HEK293 (cell line): ENCODE results near the gene C19orf47.
A peak's percentile ranks its signal among the peaks of the same experiment; 100 is the strongest.

Experiments
- CTCF ChIA-PET: fragments of 350-600 bp; formaldehyde crosslinking; extraction: SDS; loops from one replicate; lab custom pipeline; 2021; ENCODE audit warnings: antibody characterized with exemption; lab: Yijun Ruan, JAX
- POLR2A ChIA-PET: fragments of 300-600 bp; formaldehyde crosslinking; extraction: SDS; loops from one replicate; lab custom pipeline; 2020; ENCODE audit warnings: antibody characterized with exemption, inconsistent platforms; lab: Yijun Ruan, JAX
- H3K27ac ChIP-seq: fragments of 200-500 bp; sonication (Bioruptor generic); 2 replicates; pipeline ENCODE4 v1.5.1; 2014; ENCODE audit warnings: low read depth, low read length, control low read depth, inconsistent platforms; ENCODE audit errors: extremely low read depth
- H3K36me3 ChIP-seq, 2 experiments: fragments of 200-500 bp in 1 of 2; sonication (Bioruptor generic) in 1 of 2; 1 replicate in 1 of 2; 2 replicates in 1 of 2; pipeline ENCODE4 v1.5.1; 2014 to 2017; ENCODE audit warnings: inconsistent platforms in 2 of 2, low read length in 2 of 2; ENCODE audit not compliant: control insufficient read depth in 2 of 2, insufficient read depth in 1 of 2
- H3K4me1 ChIP-seq: fragments of 200-500 bp; sonication (Bioruptor generic); 2 replicates; pipeline ENCODE4 v1.5.1; 2014; ENCODE audit warnings: mild to moderate bottlenecking, low read length, inconsistent platforms; ENCODE audit not compliant: control insufficient read depth, insufficient read depth
- H3K4me3 ChIP-seq: 2 replicates; pipeline ENCODE4 v1.5.1; 2011; ENCODE audit warnings: low read depth, mild to moderate bottlenecking, control low read depth, low read length, moderate library complexity
- H3K9me3 ChIP-seq: fragments of 200-500 bp; sonication (Bioruptor generic); 2 replicates; pipeline ENCODE4 v1.5.1; 2014; ENCODE audit warnings: low read depth, low read length, inconsistent platforms; ENCODE audit not compliant: control insufficient read depth, insufficient read depth
- GLI4 ChIP-seq: fragments of 450-650 bp; formaldehyde crosslinking; IDR thresholded peaks from 2 replicates; pipeline ENCODE4 v1.5.1; 2016; ENCODE audit warnings: missing biosample characterization, missing genetic modification characterization
- GLIS1 ChIP-seq: fragments of 450-650 bp; formaldehyde crosslinking; IDR thresholded peaks from 2 replicates; pipeline ENCODE4 v1.5.1; 2016; ENCODE audit warnings: missing biosample characterization, missing genetic modification characterization
- HOXC10 ChIP-seq: sonication (generic); formaldehyde crosslinking; IDR thresholded peaks from 2 replicates; pipeline ENCODE4 v1.8.1; 2023; ENCODE audit warnings: mild to moderate bottlenecking, missing genetic modification reagents
- ZBTB17 ChIP-seq: fragments of 450-650 bp; formaldehyde crosslinking; IDR thresholded peaks from 2 replicates; pipeline ENCODE4 v1.5.1; 2016; ENCODE audit warnings: missing biosample characterization, missing genetic modification characterization
- ZFP3 ChIP-seq: fragments of 450-650 bp; formaldehyde crosslinking; IDR thresholded peaks from 2 replicates; pipeline ENCODE4 v1.5.1; 2016; ENCODE audit warnings: low read depth, missing biosample characterization, missing genetic modification characterization
- ZNF146 ChIP-seq: fragments of 450-650 bp; formaldehyde crosslinking; IDR thresholded peaks from 2 replicates; pipeline ENCODE4 v1.5.1; 2016; ENCODE audit warnings: missing biosample characterization, missing genetic modification characterization
- ZNF202 ChIP-seq: fragments of 450-650 bp; formaldehyde crosslinking; IDR thresholded peaks from 2 replicates; pipeline ENCODE4 v1.5.1; 2016; ENCODE audit warnings: missing biosample characterization, missing genetic modification characterization, borderline replicate concordance
- ZNF324 ChIP-seq: fragments of 450-650 bp; formaldehyde crosslinking; IDR thresholded peaks from 2 replicates; pipeline ENCODE4 v1.5.1; 2016; ENCODE audit warnings: missing biosample characterization, missing genetic modification characterization
- ZNF335 ChIP-seq: fragments of 450-650 bp; formaldehyde crosslinking; conservative IDR thresholded peaks from 2 replicates; pipeline ENCODE4 v1.5.1; 2016; ENCODE audit warnings: missing biosample characterization, missing genetic modification characterization
- ZNF354C ChIP-seq: fragments of 450-650 bp; formaldehyde crosslinking; IDR thresholded peaks from 2 replicates; pipeline ENCODE4 v1.5.1; 2016; ENCODE audit warnings: missing biosample characterization, missing genetic modification characterization, low read depth, borderline replicate concordance
- ZNF362 ChIP-seq: fragments of 450-650 bp; formaldehyde crosslinking; IDR thresholded peaks from 2 replicates; pipeline ENCODE4 v1.5.1; 2016; ENCODE audit warnings: missing biosample characterization, missing genetic modification characterization
- ZNF394 ChIP-seq: fragments of 450-650 bp; formaldehyde crosslinking; IDR thresholded peaks from 2 replicates; pipeline ENCODE4 v1.5.1; 2016; ENCODE audit warnings: missing biosample characterization, missing genetic modification characterization, mild to moderate bottlenecking, moderate library complexity, borderline replicate concordance
- ZNF529 ChIP-seq: fragments of 450-650 bp; formaldehyde crosslinking; IDR thresholded peaks from 2 replicates; pipeline ENCODE4 v1.5.1; 2017; ENCODE audit warnings: missing genetic modification characterization, missing biosample characterization; ENCODE audit not compliant: insufficient replicate concordance
- ZNF548 ChIP-seq: fragments of 450-650 bp; formaldehyde crosslinking; IDR thresholded peaks from 2 replicates; pipeline ENCODE4 v1.5.1; 2016; ENCODE audit warnings: missing biosample characterization, missing genetic modification characterization
- ZNF558 ChIP-seq: fragments of 450-650 bp; formaldehyde crosslinking; IDR thresholded peaks from 2 replicates; pipeline ENCODE4 v1.5.1; 2016; ENCODE audit warnings: missing biosample characterization, missing genetic modification characterization
- ZNF658 ChIP-seq: fragments of 450-650 bp; formaldehyde crosslinking; IDR thresholded peaks from 2 replicates; pipeline ENCODE4; 2016; ENCODE audit warnings: missing biosample characterization, missing genetic modification characterization
- ZNF707 ChIP-seq: fragments of 450-650 bp; formaldehyde crosslinking; IDR thresholded peaks from 2 replicates; pipeline ENCODE4 v1.5.1; 2016; ENCODE audit warnings: missing biosample characterization, missing genetic modification characterization
- ZNF776 ChIP-seq: fragments of 450-650 bp; formaldehyde crosslinking; IDR thresholded peaks from 2 replicates; pipeline ENCODE4 v1.5.0; 2017; ENCODE audit warnings: missing biosample characterization, missing genetic modification characterization, borderline replicate concordance
- ZNF837 ChIP-seq: fragments of 450-650 bp; formaldehyde crosslinking; IDR thresholded peaks from 2 replicates; pipeline ENCODE4 v1.5.1; 2016; ENCODE audit warnings: missing biosample characterization, missing genetic modification characterization
- ZSCAN23 ChIP-seq: fragments of 450-650 bp; formaldehyde crosslinking; IDR thresholded peaks from 2 replicates; pipeline ENCODE4 v1.5.1; 2016; ENCODE audit warnings: missing biosample characterization, missing genetic modification characterization
- TF ChIP-seq, protein P1 (sequence below): fragments of 450-650 bp; formaldehyde crosslinking; IDR thresholded peaks from 2 replicates; pipeline ENCODE4 v1.5.1; 2016; ENCODE audit warnings: missing biosample characterization, missing genetic modification characterization
- TF ChIP-seq, protein P2 (sequence below): fragments of 450-650 bp; formaldehyde crosslinking; optimal IDR thresholded peaks from 2 replicates; pipeline ENCODE3; 2016; ENCODE audit warnings: missing biosample characterization, mild to moderate bottlenecking, missing genetic modification characterization
- TF ChIP-seq, protein P3 (sequence below): fragments of 450-650 bp; formaldehyde crosslinking; IDR thresholded peaks from 2 replicates; pipeline ENCODE4 v1.5.1; 2017; ENCODE audit warnings: missing biosample characterization, missing genetic modification characterization
- TF ChIP-seq, protein P4 (sequence below): fragments of 450-650 bp; formaldehyde crosslinking; IDR thresholded peaks from 2 replicates; pipeline ENCODE4 v1.5.1; 2016; ENCODE audit warnings: missing biosample characterization, missing genetic modification characterization

Gene C19orf47

DNA sequence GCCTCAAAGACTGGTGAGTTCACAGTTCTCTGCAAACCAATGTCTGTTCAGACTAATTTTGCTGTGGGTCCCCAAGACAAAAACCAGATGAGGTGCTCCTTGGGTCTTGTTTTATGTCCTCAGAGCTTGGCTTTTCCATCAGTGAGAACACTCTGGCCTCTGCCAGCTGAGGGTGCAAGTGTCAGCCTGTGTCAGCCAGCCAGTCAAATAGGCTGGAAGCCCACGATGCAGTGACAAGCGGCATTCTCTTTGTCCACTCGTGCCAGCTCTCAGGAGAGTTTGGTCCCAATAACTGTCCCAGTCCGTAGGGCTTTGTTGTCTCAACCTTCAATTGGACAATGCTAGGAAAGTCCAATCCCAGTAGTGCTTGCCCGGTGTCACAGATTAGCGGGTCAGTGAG is 53.6 kb downstream of the C19orf47 start:
- Histone ChIP-seq H3K27ac (no peak overlapping the region; the same call in 1 of the 2 replicates), H3K36me3 (peaks cover 5 to 14% of the 10 kb centered on the region in 2 experiments), H3K4me3 (no peak overlapping the region), H3K4me1 (no peaks in the 10 kb centered on the region; the same call in 1 of the 2 replicates), H3K9me3 (no peaks in the 10 kb centered on the region)
- POLR2A ChIA-PET: no interaction called here
- CTCF ChIA-PET: interaction anchor here (1.1 to 7.5 kb wide), 2 partner anchors 11 to 340 kb away, joined by 4 to 59 read pairs; no protein-coding TSS in a partner anchor
- TF ChIP-seq ZNF354C (tag by site-specific recombination): no peak
- TF ChIP-seq, protein P1, sequence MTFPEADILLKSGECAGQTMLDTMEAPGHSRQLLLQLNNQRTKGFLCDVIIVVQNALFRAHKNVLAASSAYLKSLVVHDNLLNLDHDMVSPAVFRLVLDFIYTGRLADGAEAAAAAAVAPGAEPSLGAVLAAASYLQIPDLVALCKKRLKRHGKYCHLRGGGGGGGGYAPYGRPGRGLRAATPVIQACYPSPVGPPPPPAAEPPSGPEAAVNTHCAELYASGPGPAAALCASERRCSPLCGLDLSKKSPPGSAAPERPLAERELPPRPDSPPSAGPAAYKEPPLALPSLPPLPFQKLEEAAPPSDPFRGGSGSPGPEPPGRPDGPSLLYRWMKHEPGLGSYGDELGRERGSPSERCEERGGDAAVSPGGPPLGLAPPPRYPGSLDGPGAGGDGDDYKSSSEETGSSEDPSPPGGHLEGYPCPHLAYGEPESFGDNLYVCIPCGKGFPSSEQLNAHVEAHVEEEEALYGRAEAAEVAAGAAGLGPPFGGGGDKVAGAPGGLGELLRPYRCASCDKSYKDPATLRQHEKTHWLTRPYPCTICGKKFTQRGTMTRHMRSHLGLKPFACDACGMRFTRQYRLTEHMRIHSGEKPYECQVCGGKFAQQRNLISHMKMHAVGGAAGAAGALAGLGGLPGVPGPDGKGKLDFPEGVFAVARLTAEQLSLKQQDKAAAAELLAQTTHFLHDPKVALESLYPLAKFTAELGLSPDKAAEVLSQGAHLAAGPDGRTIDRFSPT (tag by site-specific recombination): no peak
- no peak for TF ChIP-seq ZNF324 (tag by site-specific recombination)
- no peak for TF ChIP-seq ZNF335 (tag by site-specific recombination)
- TF ChIP-seq ZBTB17 (tag by site-specific recombination): no peak
- TF ChIP-seq ZNF837 (tag by site-specific recombination): no peak
- TF ChIP-seq ZNF707 (tag by site-specific recombination): no peak
- no peak for TF ChIP-seq ZSCAN23 (tag by site-specific recombination)
- no peak for TF ChIP-seq ZNF548 (tag by site-specific recombination)
- TF ChIP-seq HOXC10 (CRISPR knock-in tag): no peak
- TF ChIP-seq, protein P2, sequence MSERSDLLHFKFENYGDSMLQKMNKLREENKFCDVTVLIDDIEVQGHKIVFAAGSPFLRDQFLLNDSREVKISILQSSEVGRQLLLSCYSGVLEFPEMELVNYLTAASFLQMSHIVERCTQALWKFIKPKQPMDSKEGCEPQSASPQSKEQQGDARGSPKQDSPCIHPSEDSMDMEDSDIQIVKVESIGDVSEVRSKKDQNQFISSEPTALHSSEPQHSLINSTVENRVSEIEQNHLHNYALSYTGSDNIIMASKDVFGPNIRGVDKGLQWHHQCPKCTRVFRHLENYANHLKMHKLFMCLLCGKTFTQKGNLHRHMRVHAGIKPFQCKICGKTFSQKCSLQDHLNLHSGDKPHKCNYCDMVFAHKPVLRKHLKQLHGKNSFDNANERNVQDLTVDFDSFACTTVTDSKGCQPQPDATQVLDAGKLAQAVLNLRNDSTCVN (tag by site-specific recombination): no peak
- no peak for TF ChIP-seq ZNF658 (tag by site-specific recombination)
- no peak for TF ChIP-seq ZFP3 (tag by site-specific recombination)
- TF ChIP-seq GLI4 (tag by site-specific recombination): no peak

- Histone ChIP-seq H3K9me3 (no peaks in the 10 kb centered on the region), H3K4me3 (no peak overlapping the region), H3K4me1 (peaks cover 32% of the 10 kb centered on the region), H3K27ac (peak overlapping the region; percentile 99), H3K36me3 (peaks cover 12 to 16% of the 10 kb centered on the region in 2 experiments)
- ChIA-PET CTCF (interaction anchor here (0.6 to 0.9 kb wide), 4 partner anchors 18 to 201 kb away, joined by 3 to 5 read pairs (median 4); no protein-coding TSS in a partner anchor), POLR2A (interaction anchor here (0.6 to 2.4 kb wide), 6 partner anchors 10 to 713 kb away, joined by 3 to 7 read pairs (median 6); no protein-coding TSS in a partner anchor)
- TF ChIP-seq ZNF529 (no peak), GLIS1 (peak; percentile 44; the same call in 1 of the 2 replicates), ZNF558 (peak; percentile 88), ZNF146 (tag by site-specific recombination) (no peak), ZBTB17 (tag by site-specific recombination) (peak; percentile 43), ZNF394 (tag by site-specific recombination) (no peak), ZNF202 (tag by site-specific recombination) (no peak), ZNF776 (tag by site-specific recombination) (no peak), ZNF362 (tag by site-specific recombination) (peak; percentile 80)
- TF ChIP-seq, protein P3, sequence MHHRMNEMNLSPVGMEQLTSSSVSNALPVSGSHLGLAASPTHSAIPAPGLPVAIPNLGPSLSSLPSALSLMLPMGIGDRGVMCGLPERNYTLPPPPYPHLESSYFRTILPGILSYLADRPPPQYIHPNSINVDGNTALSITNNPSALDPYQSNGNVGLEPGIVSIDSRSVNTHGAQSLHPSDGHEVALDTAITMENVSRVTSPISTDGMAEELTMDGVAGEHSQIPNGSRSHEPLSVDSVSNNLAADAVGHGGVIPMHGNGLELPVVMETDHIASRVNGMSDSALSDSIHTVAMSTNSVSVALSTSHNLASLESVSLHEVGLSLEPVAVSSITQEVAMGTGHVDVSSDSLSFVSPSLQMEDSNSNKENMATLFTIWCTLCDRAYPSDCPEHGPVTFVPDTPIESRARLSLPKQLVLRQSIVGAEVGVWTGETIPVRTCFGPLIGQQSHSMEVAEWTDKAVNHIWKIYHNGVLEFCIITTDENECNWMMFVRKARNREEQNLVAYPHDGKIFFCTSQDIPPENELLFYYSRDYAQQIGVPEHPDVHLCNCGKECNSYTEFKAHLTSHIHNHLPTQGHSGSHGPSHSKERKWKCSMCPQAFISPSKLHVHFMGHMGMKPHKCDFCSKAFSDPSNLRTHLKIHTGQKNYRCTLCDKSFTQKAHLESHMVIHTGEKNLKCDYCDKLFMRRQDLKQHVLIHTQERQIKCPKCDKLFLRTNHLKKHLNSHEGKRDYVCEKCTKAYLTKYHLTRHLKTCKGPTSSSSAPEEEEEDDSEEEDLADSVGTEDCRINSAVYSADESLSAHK (tag by site-specific recombination): peak; percentile 66
- TF ChIP-seq, protein P4, sequence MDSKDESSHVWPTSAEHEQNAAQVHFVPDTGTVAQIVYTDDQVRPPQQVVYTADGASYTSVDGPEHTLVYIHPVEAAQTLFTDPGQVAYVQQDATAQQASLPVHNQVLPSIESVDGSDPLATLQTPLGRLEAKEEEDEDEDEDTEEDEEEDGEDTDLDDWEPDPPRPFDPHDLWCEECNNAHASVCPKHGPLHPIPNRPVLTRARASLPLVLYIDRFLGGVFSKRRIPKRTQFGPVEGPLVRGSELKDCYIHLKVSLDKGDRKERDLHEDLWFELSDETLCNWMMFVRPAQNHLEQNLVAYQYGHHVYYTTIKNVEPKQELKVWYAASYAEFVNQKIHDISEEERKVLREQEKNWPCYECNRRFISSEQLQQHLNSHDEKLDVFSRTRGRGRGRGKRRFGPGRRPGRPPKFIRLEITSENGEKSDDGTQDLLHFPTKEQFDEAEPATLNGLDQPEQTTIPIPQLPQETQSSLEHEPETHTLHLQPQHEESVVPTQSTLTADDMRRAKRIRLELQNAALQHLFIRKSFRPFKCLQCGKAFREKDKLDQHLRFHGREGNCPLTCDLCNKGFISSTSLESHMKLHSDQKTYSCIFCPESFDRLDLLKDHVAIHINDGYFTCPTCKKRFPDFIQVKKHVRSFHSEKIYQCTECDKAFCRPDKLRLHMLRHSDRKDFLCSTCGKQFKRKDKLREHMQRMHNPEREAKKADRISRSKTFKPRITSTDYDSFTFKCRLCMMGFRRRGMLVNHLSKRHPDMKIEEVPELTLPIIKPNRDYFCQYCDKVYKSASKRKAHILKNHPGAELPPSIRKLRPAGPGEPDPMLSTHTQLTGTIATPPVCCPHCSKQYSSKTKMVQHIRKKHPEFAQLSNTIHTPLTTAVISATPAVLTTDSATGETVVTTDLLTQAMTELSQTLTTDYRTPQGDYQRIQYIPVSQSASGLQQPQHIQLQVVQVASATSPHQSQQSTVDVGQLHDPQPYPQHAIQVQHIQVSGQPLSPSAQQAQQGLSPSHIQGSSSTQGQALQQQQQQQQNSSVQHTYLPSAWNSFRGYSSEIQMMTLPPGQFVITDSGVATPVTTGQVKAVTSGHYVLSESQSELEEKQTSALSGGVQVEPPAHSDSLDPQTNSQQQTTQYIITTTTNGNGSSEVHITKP (tag by site-specific recombination): peak; percentile 88
Observed at GRCh38 chr19:40286971-40287421, 61.2 kb downstream of the C19orf47 start.
